SK-N-SH (cell line): ENCODE data around the gene SLC4A2. TPM values are rescaled to one million over a fixed set of nuclear protein-coding genes. Genes with fewer than 3 reads are reported as not detected.

Experiments used
- CTCF ChIA-PET: fragments of 300-600, 350-600 bp; formaldehyde crosslinking; extraction: SDS; loops from one replicate; lab custom pipeline; 2021; lab: Yijun Ruan, JAX
- POLR2A ChIA-PET: fragments of 350-600 bp; sonication (Branson Sonifier 250); formaldehyde crosslinking; extraction: SDS; loops from one replicate; lab custom pipeline; 2020; ENCODE audit warnings: antibody characterized with exemption, inconsistent platforms; lab: Yijun Ruan, JAX
- DNase-seq: peaks from one replicate; pipeline ENCODE4 v3.0.0; 2012
- H2AFZ ChIP-seq: fragments of 200-600 bp; sonication (generic); 2 replicates; pipeline ENCODE4 v1.8.1; 2016; ENCODE audit warnings: antibody characterized with exemption, mild to moderate bottlenecking, low read depth
- H3F3A ChIP-seq: fragments of 200-600 bp; sonication (generic); replicated peaks from 2 replicates; pipeline ENCODE3; 2016; ENCODE audit warnings: antibody characterized with exemption, mild to moderate bottlenecking; ENCODE audit not compliant: insufficient read depth
- H3K27ac ChIP-seq, 2 experiments: fragments of 200-500 bp in 1 of 2; fragments of 200-600 bp in 1 of 2; sonication (Bioruptor generic) in 1 of 2; sonication (generic), shearing (Covaris generic) in 1 of 2; 2 replicates each; pipeline versions ENCODE4 v1.5.1 to v1.6.1; 2014 to 2016; ENCODE audit warnings: low read depth in 2 of 2, inconsistent platforms in 1 of 2, low read length in 1 of 2, mild to moderate bottlenecking in 1 of 2, mixed read lengths in 1 of 2
- H3K27me3 ChIP-seq: fragments of 200-600 bp; sonication (generic), shearing (Covaris generic); 2 replicates; pipeline ENCODE4 v1.6.1; 2016; ENCODE audit warnings: mixed run types; ENCODE audit not compliant: insufficient read depth
- H3K36me3 ChIP-seq, 2 experiments: fragments of 200-500 bp in 1 of 2; fragments of 200-600 bp in 1 of 2; sonication (Bioruptor generic) in 1 of 2; sonication (generic) in 1 of 2; replicated peaks in 1 of 2; 2 replicates each; pipeline versions ENCODE3 to v1.5.1; 2014 to 2016; ENCODE audit warnings: low read length in 1 of 2, mild to moderate bottlenecking in 1 of 2; ENCODE audit not compliant: insufficient read depth in 2 of 2, control insufficient read depth in 1 of 2
- H3K4me1 ChIP-seq, 2 experiments: fragments of 200-500 bp in 1 of 2; fragments of 200-600 bp in 1 of 2; sonication (Bioruptor generic) in 1 of 2; sonication (generic), shearing (Covaris generic) in 1 of 2; 2 replicates each; pipeline versions ENCODE4 v1.5.1 to v1.6.1; 2014 to 2016; ENCODE audit warnings: low read depth in 1 of 2, low read length in 1 of 2, mixed run types in 1 of 2; ENCODE audit not compliant: insufficient read depth in 2 of 2, control insufficient read depth in 1 of 2
- H3K4me2 ChIP-seq: fragments of 200-600 bp; sonication (generic), shearing (Covaris generic); 2 replicates; pipeline ENCODE4 v1.6.1; 2017; ENCODE audit warnings: mixed run types
- H3K4me3 ChIP-seq, 2 experiments: fragments of 200-500 bp in 1 of 2; fragments of 200-600 bp in 1 of 2; sonication (Bioruptor generic) in 1 of 2; sonication (generic), shearing (Covaris generic) in 1 of 2; 2 replicates each; pipeline versions ENCODE4 v1.5.1 to v1.8.1; 2014 to 2016; ENCODE audit warnings: low read depth in 2 of 2, inconsistent platforms in 1 of 2, low read length in 1 of 2, mild to moderate bottlenecking in 1 of 2, mixed read lengths in 1 of 2, moderate library complexity in 1 of 2
- H3K79me2 ChIP-seq: fragments of 200-600 bp; sonication (generic); 2 replicates; pipeline ENCODE4 v1.8.1; 2017; ENCODE audit warnings: mild to moderate bottlenecking; ENCODE audit not compliant: insufficient read depth
- H3K9ac ChIP-seq: fragments of 200-600 bp; sonication (generic); 2 replicates; pipeline ENCODE4 v1.6.1; 2017; ENCODE audit warnings: mixed run types
- H3K9me2 ChIP-seq: fragments of 200-600 bp; sonication (generic); 2 replicates; pipeline ENCODE4 v1.6.1; 2017; ENCODE audit warnings: mixed run types
- H3K9me3 ChIP-seq: fragments of 200-600 bp; sonication (generic); 2 replicates; pipeline ENCODE4 v1.6.1; 2017; ENCODE audit warnings: mixed run types, mild to moderate bottlenecking, moderate library complexity
- H4K20me1 ChIP-seq: fragments of 200-600 bp; sonication (generic); 2 replicates; pipeline ENCODE4 v1.6.1; 2017; ENCODE audit warnings: mild to moderate bottlenecking, mixed run types; ENCODE audit not compliant: insufficient read depth
- CTCF ChIP-seq: fragments of 200-600 bp; sonication (generic); IDR thresholded peaks from 2 replicates; pipeline ENCODE4 v1.6.1; 2017; ENCODE audit warnings: antibody characterized with exemption, mild to moderate bottlenecking, moderate library complexity
- ELF1 ChIP-seq: IDR thresholded peaks from 2 replicates; pipeline ENCODE4 v1.4.0; 2012
- EP300 ChIP-seq, 2 experiments: IDR thresholded peaks; 2 replicates each; pipeline versions ENCODE4 v1.4.0 to v1.6.1; 2012; ENCODE audit warnings: borderline replicate concordance in 1 of 2, low read depth in 1 of 2, low read length in 1 of 2
- EZH2phosphoT487 ChIP-seq: fragments of 200-600 bp; sonication (generic); IDR thresholded peaks from 2 replicates; pipeline ENCODE4 v1.6.1; 2017; ENCODE audit warnings: low read depth, mixed run types, mild to moderate bottlenecking, antibody characterized with exemption, moderate library complexity, borderline replicate concordance
- FOSL2 ChIP-seq: IDR thresholded peaks from 2 replicates; pipeline ENCODE4 v1.4.0; 2012; ENCODE audit warnings: low read depth, mild to moderate bottlenecking, moderate library complexity, borderline replicate concordance
- FOXM1 ChIP-seq: IDR thresholded peaks from 2 replicates; pipeline ENCODE4 v1.4.0; 2012; ENCODE audit warnings: low read depth, mild to moderate bottlenecking
- MEF2A ChIP-seq: IDR thresholded peaks from 2 replicates; pipeline ENCODE4 v1.4.0; 2012; ENCODE audit warnings: low read depth, borderline replicate concordance
- MXI1 ChIP-seq: IDR thresholded peaks from 2 replicates; pipeline ENCODE4 v1.6.1; 2012; ENCODE audit warnings: mild to moderate bottlenecking, low read depth, low read length, improper control_type of control experiment
- NFIC ChIP-seq: IDR thresholded peaks from 2 replicates; pipeline ENCODE4 v1.4.0; 2012; ENCODE audit warnings: borderline replicate concordance
- POLR2AphosphoS5 ChIP-seq: IDR thresholded peaks from 2 replicates; pipeline ENCODE4 v1.6.1; 2012; ENCODE audit warnings: low read depth, low read length
- RCOR1 ChIP-seq: fragments of 150-350 bp; IDR thresholded peaks from 2 replicates; pipeline ENCODE4 v1.6.1; 2017; ENCODE audit warnings: antibody characterized with exemption, low read length
- REST ChIP-seq: IDR thresholded peaks from 2 replicates; pipeline ENCODE4 v1.6.1; 2012; ENCODE audit warnings: mild to moderate bottlenecking, low read depth, low read length, moderate library complexity
- RFX5 ChIP-seq: IDR thresholded peaks from 2 replicates; pipeline ENCODE4 v1.6.1; 2012; ENCODE audit warnings: mild to moderate bottlenecking, improper control_type of control experiment, low read length
- SMC3 ChIP-seq: IDR thresholded peaks from 2 replicates; pipeline ENCODE4 v1.6.1; 2012; ENCODE audit warnings: low read depth, low read length, improper control_type of control experiment
- TAF1 ChIP-seq: IDR thresholded peaks from 2 replicates; pipeline ENCODE4 v1.6.1; 2012; ENCODE audit warnings: low read depth, mild to moderate bottlenecking, low read length, moderate library complexity, borderline replicate concordance
- YY1 ChIP-seq: IDR thresholded peaks from 2 replicates; pipeline ENCODE4 v1.4.0; 2012; ENCODE audit warnings: low read depth, mild to moderate bottlenecking
- ZBTB33 ChIP-seq: IDR thresholded peaks from 2 replicates; pipeline ENCODE4 v1.4.0; 2012; ENCODE audit warnings: low read depth, borderline replicate concordance
- WGBS: methylation state at CpG from one replicate; pipeline ENCODE4 v1.1.6; 2017; ENCODE audit warnings: low lambda C conversion rate; 5-methylcytosine and 5-hydroxymethylcytosine counted together
- polyA plus RNA-seq, 3 experiments: library from polyadenylated mRNA; depleted of rRNA; stranded (reverse); fragments of >200 nt; gene quantifications; 2 replicates each; pipeline ENCODE4 v1.2.3, GENCODE V29; 2012
- TF ChIP-seq, protein P1 (sequence below): IDR thresholded peaks from 2 replicates; pipeline ENCODE4 v1.4.0; 2012; ENCODE audit warnings: low read depth, borderline replicate concordance
- TF ChIP-seq, protein P2 (sequence below): IDR thresholded peaks from 2 replicates; pipeline ENCODE4 v1.4.0; 2012; ENCODE audit warnings: low read depth

The SLC4A2 gene
- polyA plus RNA-seq, 1 of the 3 experiments (the other 2 are of a cell fraction) = 167 TPM

- ChIA-PET CTCF (interaction anchor here (1.7 to 9.5 kb wide), 2 partner anchors 17 to 25 kb away, joined by 3 to 59 read pairs; no protein-coding TSS in a partner anchor), POLR2A (interaction anchor here (1.3 kb wide), 1 partner anchor 10 kb away, joined by 3 read pairs; no protein-coding TSS in a partner anchor)
- Histone ChIP-seq H3K9me3 (no peaks in the 10 kb centered on the region), H3K27me3 (no peaks in the 10 kb centered on the region), H3K79me2 (peaks cover 29% of the 10 kb centered on the region), H3K4me2 (no peak overlapping the region), H3K27ac (no peak overlapping the region), H3K9ac (no peak overlapping the region), H3K36me3 (peaks cover 12 to 52% of the 10 kb centered on the region in 2 experiments), H4K20me1 (no peaks in the 10 kb centered on the region), H3K4me1 (peaks cover 20 to 26% of the 10 kb centered on the region in 2 experiments), H2AFZ (no peak overlapping the region), H3K9me2 (no peaks in the 10 kb centered on the region), H3K4me3 (no peak overlapping the region), H3F3A (peaks cover 25% of the 10 kb centered on the region)
- DNase-seq = no peak
- 89% methylated on average over 17 of the region's 21 CpGs for WGBS
- no peak for TF ChIP-seq EZH2phosphoT487
- no peak for TF ChIP-seq RCOR1
- TF ChIP-seq CTCF = no peak
- TF ChIP-seq POLR2AphosphoS5 = no peak
- no peak for TF ChIP-seq RFX5
- no peak for TF ChIP-seq FOXM1
- no peak for TF ChIP-seq YY1
- TF ChIP-seq EP300 (IDR thresholded peaks at IDR 0.05; ENCODE audit: borderline replicate concordance in 1 of 2, low read depth in 1 of 2, low read length in 1 of 2) = no peak
- no peak for TF ChIP-seq TAF1
- TF ChIP-seq MXI1 = no peak
- no peak for TF ChIP-seq ZBTB33
- TF ChIP-seq, protein P1, sequence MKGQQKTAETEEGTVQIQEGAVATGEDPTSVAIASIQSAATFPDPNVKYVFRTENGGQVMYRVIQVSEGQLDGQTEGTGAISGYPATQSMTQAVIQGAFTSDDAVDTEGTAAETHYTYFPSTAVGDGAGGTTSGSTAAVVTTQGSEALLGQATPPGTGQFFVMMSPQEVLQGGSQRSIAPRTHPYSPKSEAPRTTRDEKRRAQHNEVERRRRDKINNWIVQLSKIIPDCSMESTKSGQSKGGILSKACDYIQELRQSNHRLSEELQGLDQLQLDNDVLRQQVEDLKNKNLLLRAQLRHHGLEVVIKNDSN = no peak
- no peak for TF ChIP-seq NFIC
- TF ChIP-seq MEF2A = no peak
- no peak for TF ChIP-seq FOSL2
- no peak for TF ChIP-seq REST
- no peak for TF ChIP-seq ELF1
- TF ChIP-seq SMC3 = no peak
- TF ChIP-seq, protein P2, sequence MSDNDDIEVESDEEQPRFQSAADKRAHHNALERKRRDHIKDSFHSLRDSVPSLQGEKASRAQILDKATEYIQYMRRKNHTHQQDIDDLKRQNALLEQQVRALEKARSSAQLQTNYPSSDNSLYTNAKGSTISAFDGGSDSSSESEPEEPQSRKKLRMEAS = no peak
Observed at GRCh38 chr7:151035026-151035717, 24.2 kb upstream of the SLC4A2 start.
